ENCODE results near the gene DMWD.

DNA sequence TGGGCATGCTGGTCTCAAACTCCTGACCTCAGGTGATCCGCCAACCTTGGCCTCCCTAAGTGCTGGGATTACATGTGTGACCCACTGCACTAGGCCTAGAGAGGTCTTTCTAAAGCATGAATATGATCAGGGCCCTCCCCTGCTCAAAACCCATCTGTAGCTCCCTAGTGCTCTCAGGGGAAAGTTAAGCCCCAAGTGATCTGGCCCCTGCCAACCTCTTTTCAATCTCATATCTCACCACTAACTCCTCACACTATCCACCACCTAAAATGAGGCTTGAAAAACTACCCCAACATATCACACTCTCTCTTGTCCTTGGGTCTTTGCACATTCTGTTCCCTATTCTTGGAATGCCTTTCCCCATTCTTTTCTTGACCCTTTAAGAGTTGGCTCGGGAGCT lies 2.0 kb upstream of the DMWD start:
- TF ChIP-seq, protein P1, sequence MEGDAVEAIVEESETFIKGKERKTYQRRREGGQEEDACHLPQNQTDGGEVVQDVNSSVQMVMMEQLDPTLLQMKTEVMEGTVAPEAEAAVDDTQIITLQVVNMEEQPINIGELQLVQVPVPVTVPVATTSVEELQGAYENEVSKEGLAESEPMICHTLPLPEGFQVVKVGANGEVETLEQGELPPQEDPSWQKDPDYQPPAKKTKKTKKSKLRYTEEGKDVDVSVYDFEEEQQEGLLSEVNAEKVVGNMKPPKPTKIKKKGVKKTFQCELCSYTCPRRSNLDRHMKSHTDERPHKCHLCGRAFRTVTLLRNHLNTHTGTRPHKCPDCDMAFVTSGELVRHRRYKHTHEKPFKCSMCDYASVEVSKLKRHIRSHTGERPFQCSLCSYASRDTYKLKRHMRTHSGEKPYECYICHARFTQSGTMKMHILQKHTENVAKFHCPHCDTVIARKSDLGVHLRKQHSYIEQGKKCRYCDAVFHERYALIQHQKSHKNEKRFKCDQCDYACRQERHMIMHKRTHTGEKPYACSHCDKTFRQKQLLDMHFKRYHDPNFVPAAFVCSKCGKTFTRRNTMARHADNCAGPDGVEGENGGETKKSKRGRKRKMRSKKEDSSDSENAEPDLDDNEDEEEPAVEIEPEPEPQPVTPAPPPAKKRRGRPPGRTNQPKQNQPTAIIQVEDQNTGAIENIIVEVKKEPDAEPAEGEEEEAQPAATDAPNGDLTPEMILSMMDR (IDR thresholded peaks at IDR 0.05): no peak
- no peak for TF ChIP-seq EZH2 (IDR thresholded peaks at IDR 0.05; ENCODE audit: borderline replicate concordance, insufficient read depth, low read depth, low read length, poor library complexity, severe bottlenecking)
